ENCODE measurements around the gene SNUPN.

Gene SNUPN

DNA sequence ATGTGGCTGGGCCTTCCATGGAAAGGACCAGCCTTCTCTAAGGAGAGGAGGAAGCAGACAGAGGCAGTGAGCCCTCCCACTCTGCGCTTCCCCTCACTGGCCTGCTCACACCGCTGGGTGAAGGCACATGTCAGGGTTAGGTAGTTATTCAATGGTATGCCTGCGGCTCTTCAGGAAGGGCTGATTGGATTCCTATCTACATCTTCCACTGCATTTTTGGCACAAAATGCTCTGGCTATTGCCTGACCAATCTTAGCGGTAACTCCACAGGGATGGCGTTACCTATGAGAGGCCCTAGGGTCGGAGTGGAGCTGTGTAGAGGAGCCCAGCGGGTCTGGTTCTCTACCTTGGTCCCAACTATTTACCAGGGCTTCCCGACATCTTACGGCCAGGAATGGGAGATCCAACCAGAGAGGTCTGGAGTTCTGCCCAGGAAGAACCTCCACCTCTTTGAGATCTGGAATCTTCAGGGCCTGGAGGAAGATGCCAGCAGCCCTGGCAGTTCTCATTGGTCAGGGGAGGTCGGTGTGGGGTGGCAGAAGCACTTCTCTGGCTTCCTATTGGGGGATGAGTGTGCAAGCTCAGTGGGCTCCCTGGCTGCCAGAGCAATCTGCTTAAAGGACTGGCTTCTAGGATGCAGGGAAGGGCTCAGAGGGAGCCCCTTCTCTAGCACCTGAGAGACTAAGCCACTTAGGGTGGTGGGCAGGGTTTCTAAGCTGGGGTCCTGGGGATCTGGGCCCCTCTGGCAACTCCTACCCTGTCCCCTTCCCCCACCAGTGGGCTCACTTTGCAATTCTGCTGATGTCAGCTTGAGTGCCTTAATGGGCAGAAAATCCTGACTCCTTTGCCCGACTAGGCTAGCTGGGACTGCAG lies 46.4 kb upstream of the SNUPN start:
- DNase-seq, result peak in 1 of 2 donors; percentile 74
- intact Hi-C loops (cut with DNase I; ENCODE audit: low total_unique reads), result no loop called here
- Histone ChIP-seq H3K27ac (peak overlapping the region; percentile 89 to 92), H3K27me3 (no peaks in the 10 kb centered on the region), H3K9me3 (no peaks in the 10 kb centered on the region), H3K4me1 (peaks cover 9 to 91% (median 78%) of the 10 kb centered on the region in 4 donors), H3K4me3 (no peak overlapping the region), H3K36me3 (peaks cover 6 to 22% (median 14%) of the 10 kb centered on the region in 3 donors)
- TF ChIP-seq, protein P1, sequence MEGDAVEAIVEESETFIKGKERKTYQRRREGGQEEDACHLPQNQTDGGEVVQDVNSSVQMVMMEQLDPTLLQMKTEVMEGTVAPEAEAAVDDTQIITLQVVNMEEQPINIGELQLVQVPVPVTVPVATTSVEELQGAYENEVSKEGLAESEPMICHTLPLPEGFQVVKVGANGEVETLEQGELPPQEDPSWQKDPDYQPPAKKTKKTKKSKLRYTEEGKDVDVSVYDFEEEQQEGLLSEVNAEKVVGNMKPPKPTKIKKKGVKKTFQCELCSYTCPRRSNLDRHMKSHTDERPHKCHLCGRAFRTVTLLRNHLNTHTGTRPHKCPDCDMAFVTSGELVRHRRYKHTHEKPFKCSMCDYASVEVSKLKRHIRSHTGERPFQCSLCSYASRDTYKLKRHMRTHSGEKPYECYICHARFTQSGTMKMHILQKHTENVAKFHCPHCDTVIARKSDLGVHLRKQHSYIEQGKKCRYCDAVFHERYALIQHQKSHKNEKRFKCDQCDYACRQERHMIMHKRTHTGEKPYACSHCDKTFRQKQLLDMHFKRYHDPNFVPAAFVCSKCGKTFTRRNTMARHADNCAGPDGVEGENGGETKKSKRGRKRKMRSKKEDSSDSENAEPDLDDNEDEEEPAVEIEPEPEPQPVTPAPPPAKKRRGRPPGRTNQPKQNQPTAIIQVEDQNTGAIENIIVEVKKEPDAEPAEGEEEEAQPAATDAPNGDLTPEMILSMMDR (IDR thresholded peaks at IDR 0.05), result no peak

DNA sequence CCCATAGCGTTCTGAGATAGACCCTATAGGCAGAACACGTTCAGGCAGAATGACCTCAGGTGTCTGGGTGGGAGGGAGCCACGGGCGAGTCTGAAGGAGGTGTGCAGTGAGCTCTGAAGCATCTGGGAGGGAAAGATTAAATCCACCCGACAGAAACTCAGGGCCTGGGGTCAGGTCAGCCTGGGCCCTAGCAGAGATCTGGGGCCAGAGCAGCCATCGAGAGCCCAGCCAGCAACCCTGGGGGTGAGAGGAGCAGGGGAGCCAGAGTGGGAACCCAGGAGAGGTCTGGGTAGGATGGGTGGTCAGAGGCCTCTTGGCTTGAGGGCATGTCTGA lies 44.3 kb upstream of the SNUPN start:
- TF ChIP-seq, protein P1 (IDR thresholded peaks at IDR 0.05), result no peak
- Histone ChIP-seq H3K36me3 (peaks cover 0 to 4% (median 0%) of the 10 kb centered on the region in 3 donors), H3K4me3 (no peak overlapping the region), H3K4me1 (peaks cover 3 to 91% (median 72%) of the 10 kb centered on the region in 4 donors), H3K27ac (peak overlapping the region; percentile 89 to 92), H3K9me3 (no peaks in the 10 kb centered on the region), H3K27me3 (no peaks in the 10 kb centered on the region)
- no peak for DNase-seq
- intact Hi-C loops (cut with DNase I; ENCODE audit: low total_unique reads), result no loop called here

DNA sequence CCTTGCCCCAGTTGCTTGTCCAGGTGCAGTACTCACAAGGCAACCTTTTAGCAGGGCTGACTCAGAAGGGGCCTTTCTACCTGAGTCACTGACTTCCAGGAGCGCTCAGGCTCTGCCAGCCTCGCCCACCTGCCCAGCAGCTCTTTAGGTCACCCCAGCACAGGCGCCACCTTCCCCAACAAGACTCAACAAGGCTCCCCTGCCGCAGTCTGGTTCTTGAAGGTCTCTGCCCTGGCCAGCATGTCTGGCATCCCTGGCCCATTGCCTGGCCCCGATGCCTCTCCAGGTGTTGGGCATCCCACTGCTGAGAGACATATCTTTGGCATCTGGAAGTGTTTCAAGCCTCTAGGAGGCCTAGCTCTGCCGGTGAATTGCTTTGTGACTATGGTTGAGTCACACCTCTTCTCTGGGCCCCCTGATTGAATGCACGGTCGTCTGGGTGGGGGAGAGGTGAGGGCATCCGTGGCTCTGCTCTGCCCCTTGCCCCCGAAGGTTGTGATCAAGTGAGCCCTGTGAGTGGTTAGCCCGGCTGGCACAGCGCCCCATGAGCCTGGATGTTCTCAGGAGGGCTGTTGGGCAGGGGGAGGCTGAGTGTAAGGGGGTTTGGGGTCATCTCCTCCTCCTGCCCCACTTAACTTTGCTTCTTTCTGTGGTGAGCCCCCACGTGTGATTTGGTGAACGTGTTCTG lies 43.8 kb upstream of the SNUPN start:
- TF ChIP-seq, protein P1 (IDR thresholded peaks at IDR 0.05), result no peak

DNA sequence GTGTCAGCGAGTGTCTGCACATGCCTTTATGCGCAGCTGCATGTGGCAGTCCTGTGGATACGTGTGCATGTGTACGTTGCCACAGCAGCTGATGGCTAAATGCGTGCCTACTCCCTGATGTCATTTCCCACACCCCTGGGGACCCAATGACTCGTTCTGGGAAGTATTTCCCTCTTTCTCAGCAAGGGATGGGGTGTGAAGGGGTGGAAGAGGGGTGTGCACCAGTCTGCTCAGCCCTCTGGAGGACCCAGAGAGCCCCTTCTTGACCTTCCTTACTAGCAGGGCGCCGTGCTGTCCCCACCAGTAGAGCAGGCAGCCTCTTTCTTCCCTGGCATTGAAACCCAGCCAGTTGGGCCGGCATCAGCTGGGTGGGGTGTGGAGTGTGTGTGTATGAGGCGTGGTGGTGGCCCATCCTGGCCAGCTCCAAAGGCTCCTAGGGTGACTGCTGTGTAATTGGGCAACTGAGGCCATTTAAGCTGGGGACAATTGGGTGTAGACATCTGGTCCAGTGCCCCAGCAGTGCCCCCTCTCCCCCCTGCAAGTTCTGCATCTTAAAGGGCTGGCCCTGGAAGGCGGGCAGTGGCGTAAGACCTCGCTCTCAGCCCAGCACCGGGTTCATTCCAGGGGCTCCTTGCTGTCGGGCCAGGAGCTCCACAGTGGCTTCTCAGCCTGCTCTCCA lies 41.4 kb upstream of the SNUPN start:
- no peak overlapping the region for H3K4me3 ChIP-seq
- peaks cover 0 to 14% (median 0%) of the 10 kb centered on the region in 3 donors for H3K36me3 ChIP-seq
- intact Hi-C loops (cut with DNase I; ENCODE audit: low total_unique reads), result no loop called here
- H3K27me3 ChIP-seq, result no peaks in the 10 kb centered on the region
- TF ChIP-seq, protein P1 (IDR thresholded peaks at IDR 0.05), result no peak
- peak overlapping the region; percentile 89 to 92 for H3K27ac ChIP-seq
- DNase-seq, result peak; percentile 90 to 96
- H3K9me3 ChIP-seq, result no peaks in the 10 kb centered on the region
- peaks cover 3 to 76% (median 55%) of the 10 kb centered on the region in 4 donors for H3K4me1 ChIP-seq

More for the DNA sequence above, 43.8 kb upstream of the SNUPN start:
- no peaks in the 10 kb centered on the region for H3K9me3 ChIP-seq
- H3K27ac ChIP-seq, result peak overlapping the region; percentile 89 to 92
- intact Hi-C loops (cut with DNase I; ENCODE audit: low total_unique reads), result no loop called here
- H3K27me3 ChIP-seq, result no peaks in the 10 kb centered on the region
- DNase-seq, result no peak
- no peak overlapping the region for H3K4me3 ChIP-seq
- H3K36me3 ChIP-seq, result peaks cover 0 to under 1% (median 0%) of the 10 kb centered on the region in 3 donors
- peaks cover 3 to 86% (median 67%) of the 10 kb centered on the region in 4 donors for H3K4me1 ChIP-seq

DNA sequence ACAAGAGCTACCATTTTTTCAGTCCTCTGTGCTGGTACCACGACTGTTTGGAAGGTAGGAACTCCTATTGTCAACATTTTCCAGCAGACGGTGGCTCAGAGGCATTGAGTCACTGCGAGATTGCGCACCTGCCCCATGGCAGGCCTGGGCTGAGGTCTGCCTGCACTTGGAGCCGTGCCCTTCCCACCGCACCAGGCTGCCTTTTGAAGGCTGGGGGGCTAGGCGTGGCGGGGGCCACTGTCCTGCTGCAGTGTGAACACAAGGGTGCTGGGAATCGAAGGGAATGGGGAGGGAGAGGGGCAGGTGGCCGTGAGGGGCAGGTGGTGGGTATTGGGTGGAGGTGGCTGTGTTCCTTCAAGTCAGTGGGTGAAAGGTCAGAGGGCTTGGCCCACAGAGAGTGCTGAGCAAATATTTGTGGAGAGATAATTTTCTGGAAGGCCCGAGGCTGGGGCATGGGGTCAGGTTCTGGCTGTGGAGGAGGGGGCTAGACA lies 38.5 kb upstream of the SNUPN start:
- intact Hi-C loops (cut with DNase I; ENCODE audit: low total_unique reads), result no loop called here
- H3K4me1 ChIP-seq, result peaks cover 3 to 82% (median 67%) of the 10 kb centered on the region in 4 donors
- peaks cover 0 to 23% (median 1%) of the 10 kb centered on the region in 3 donors for H3K36me3 ChIP-seq
- peak overlapping the region; percentile 89 to 92 for H3K27ac ChIP-seq
- H3K27me3 ChIP-seq, result no peaks in the 10 kb centered on the region
- no peak overlapping the region for H3K4me3 ChIP-seq
- H3K9me3 ChIP-seq, result no peaks in the 10 kb centered on the region
- no peak for DNase-seq
- TF ChIP-seq, protein P1 (IDR thresholded peaks at IDR 0.05), result no peak

All from tibial artery (tissue), 4 donors.